K562 (cell line): ENCODE results near the gene TDRD10. TPM values are rescaled to one million over a fixed set of nuclear protein-coding genes. Genes with fewer than 3 reads are reported as not detected.

Experiments
- GATA2 ChIP-seq: sonication (generic); formaldehyde crosslinking; IDR thresholded peaks from 2 replicates; pipeline ENCODE4 v1.4.0; 2020; ENCODE audit warnings: mild to moderate bottlenecking, missing genetic modification reagents
- KDM4B ChIP-seq, 2 experiments: fragments of 450-650 bp in 1 of 2; sonication (generic) in 1 of 2; IDR thresholded peaks; 2 replicates each; pipeline ENCODE4 v1.6.1; 2016 to 2017; ENCODE audit warnings: borderline replicate concordance in 2 of 2, antibody characterized with exemption in 1 of 2, low read depth in 1 of 2, mild to moderate bottlenecking in 1 of 2
- KLF10 ChIP-seq: fragments of 250-450 bp; sonication (Bioruptor Pico); IDR thresholded peaks from 2 replicates; pipeline ENCODE4 v1.6.1; 2021; ENCODE audit warnings: matching md5 sums
- MYC ChIP-seq, 2 experiments: fragments of 250-450 bp in 1 of 2; sonication (Bioruptor Pico) in 1 of 2; IDR thresholded peaks; 2 replicates each; pipeline versions ENCODE4 v1.5.1 to v1.6.1; 2012 to 2021; ENCODE audit warnings: low read depth in 2 of 2, borderline replicate concordance in 1 of 2, improper control_type of control experiment in 1 of 2, low read length in 1 of 2, mild to moderate bottlenecking in 1 of 2, moderate library complexity in 1 of 2
- MYNN ChIP-seq, 2 experiments: sonication (generic); formaldehyde crosslinking in 1 of 2; IDR thresholded peaks; 2 replicates each; pipeline versions ENCODE4 v1.5.0 to v1.6.1; 2016 to 2020; ENCODE audit warnings: antibody characterized with exemption in 1 of 2, missing genetic modification reagents in 1 of 2
- POLR2AphosphoS2 ChIP-seq: IDR thresholded peaks from 2 replicates; pipeline ENCODE4 v1.6.1; 2012; ENCODE audit warnings: low read length, improper control_type of control experiment
- RUNX1 ChIP-seq: sonication (generic); IDR thresholded peaks from 2 replicates; pipeline ENCODE4 v1.6.1; 2016; ENCODE audit warnings: antibody characterized with exemption, low read depth
- ZNF217 ChIP-seq: sonication (generic); formaldehyde crosslinking; IDR thresholded peaks from 2 replicates; pipeline ENCODE4 v1.8.0; 2022; ENCODE audit warnings: mild to moderate bottlenecking, missing genetic modification reagents
- ZNF41 ChIP-seq: fragments of 250-450 bp; sonication (Bioruptor Pico); conservative IDR thresholded peaks from 2 replicates; pipeline ENCODE4 v1.4.0; 2020; ENCODE audit warnings: mild to moderate bottlenecking
- polyA plus RNA-seq, 8 experiments: library from polyadenylated mRNA; depleted of rRNA in 4 of 8; stranded (reverse) in 5 of 8; unstranded in 3 of 8; fragments of >200 nt; fragmentation: Nextera tagmentation in 2 of 8; fragmentation: Illumina TruSeq in 1 of 8; extraction: Ambion mirVana in 2 of 8; extraction: Trizol in 1 of 8; gene quantifications; 2 replicates each; pipeline versions ENCODE4 v1.2.1 to v1.2.3, GENCODE V29; 2011 to 2014; ENCODE audit warnings: inconsistent platforms in 1 of 8, missing spikeins in 1 of 8
- total RNA-seq, 7 experiments: library from RNA; depleted of rRNA in 6 of 7; stranded (reverse); fragments of >200 nt in 6 of 7; fragmentation: Illumina TruSeq in 2 of 7; extraction: Trizol in 2 of 7; gene quantifications; 2 replicates each; pipeline versions ENCODE4 v1.2.1 to v1.2.3, GENCODE V29; 2011 to 2021; ENCODE audit warnings: low replicate concordance in 1 of 7
- TF ChIP-seq, protein P1 (sequence below): fragments of 450-650 bp; formaldehyde crosslinking; IDR thresholded peaks from 2 replicates; pipeline ENCODE4 v1.4.0; 2022; ENCODE audit warnings: mild to moderate bottlenecking, moderate library complexity
- TF ChIP-seq, protein P2 (sequence below), 2 experiments: IDR thresholded peaks; 2 replicates each; pipeline ENCODE4 v1.6.1; 2012; ENCODE audit warnings: improper control_type of control experiment in 2 of 2, low read depth in 2 of 2, low read length in 2 of 2, borderline replicate concordance in 1 of 2
- TF ChIP-seq, protein P3 (sequence below), 2 experiments: IDR thresholded peaks in 1 of 2; conservative IDR thresholded peaks in 1 of 2; 2 replicates each; pipeline ENCODE4 v1.6.1; 2016; ENCODE audit warnings: low read depth in 2 of 2, mild to moderate bottlenecking in 1 of 2, missing compliant biosample characterization in 1 of 2, missing genetic modification characterization in 1 of 2, moderate library complexity in 1 of 2
- TF ChIP-seq, protein P4 (sequence below): fragments of 450-650 bp; formaldehyde crosslinking; IDR thresholded peaks from 2 replicates; pipeline ENCODE4 v1.4.0; 2022; ENCODE audit warnings: missing genetic modification characterization
- TF ChIP-seq, protein P5 (sequence below): fragments of 450-650 bp; IDR thresholded peaks from 2 replicates; pipeline ENCODE4 v1.6.1; 2016

TDRD10 gene
- total and polyA plus RNA-seq, 9 of the 15 experiments (the other 6 are each of a cell fraction or from before 2014, with no cell fraction given), result not detected

DNA sequence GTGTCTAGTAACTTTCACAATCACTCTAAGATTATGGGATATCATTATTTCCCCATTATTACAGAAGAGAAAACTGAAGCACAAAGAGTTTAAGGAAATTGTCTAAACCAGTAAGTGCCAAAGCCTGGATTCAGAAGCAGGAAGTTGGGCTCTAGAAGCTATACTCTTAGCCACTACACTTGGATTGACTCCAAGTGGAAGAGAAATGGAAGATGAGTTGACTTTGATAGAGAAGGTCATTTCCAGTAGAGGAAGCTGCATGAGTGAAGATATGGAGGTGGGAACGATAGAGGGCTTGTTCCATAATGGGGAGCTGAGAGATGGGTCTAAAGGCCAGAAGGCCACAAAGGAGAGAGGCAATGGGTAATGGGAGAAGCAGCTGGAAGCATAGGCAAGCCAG lies 11.7 kb upstream of the TDRD10 start (continued):
- TF ChIP-seq, protein P1, sequence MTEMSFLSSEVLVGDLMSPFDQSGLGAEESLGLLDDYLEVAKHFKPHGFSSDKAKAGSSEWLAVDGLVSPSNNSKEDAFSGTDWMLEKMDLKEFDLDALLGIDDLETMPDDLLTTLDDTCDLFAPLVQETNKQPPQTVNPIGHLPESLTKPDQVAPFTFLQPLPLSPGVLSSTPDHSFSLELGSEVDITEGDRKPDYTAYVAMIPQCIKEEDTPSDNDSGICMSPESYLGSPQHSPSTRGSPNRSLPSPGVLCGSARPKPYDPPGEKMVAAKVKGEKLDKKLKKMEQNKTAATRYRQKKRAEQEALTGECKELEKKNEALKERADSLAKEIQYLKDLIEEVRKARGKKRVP, result no peak
- TF ChIP-seq ZNF217 (CRISPR knock-in tag), result no peak
- TF ChIP-seq, protein P2, sequence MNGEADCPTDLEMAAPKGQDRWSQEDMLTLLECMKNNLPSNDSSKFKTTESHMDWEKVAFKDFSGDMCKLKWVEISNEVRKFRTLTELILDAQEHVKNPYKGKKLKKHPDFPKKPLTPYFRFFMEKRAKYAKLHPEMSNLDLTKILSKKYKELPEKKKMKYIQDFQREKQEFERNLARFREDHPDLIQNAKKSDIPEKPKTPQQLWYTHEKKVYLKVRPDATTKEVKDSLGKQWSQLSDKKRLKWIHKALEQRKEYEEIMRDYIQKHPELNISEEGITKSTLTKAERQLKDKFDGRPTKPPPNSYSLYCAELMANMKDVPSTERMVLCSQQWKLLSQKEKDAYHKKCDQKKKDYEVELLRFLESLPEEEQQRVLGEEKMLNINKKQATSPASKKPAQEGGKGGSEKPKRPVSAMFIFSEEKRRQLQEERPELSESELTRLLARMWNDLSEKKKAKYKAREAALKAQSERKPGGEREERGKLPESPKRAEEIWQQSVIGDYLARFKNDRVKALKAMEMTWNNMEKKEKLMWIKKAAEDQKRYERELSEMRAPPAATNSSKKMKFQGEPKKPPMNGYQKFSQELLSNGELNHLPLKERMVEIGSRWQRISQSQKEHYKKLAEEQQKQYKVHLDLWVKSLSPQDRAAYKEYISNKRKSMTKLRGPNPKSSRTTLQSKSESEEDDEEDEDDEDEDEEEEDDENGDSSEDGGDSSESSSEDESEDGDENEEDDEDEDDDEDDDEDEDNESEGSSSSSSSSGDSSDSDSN (IDR thresholded peaks at IDR 0.05; ENCODE audit: borderline replicate concordance in 1 of 2, low read depth in 2 of 2, low read length in 2 of 2), result no peak
- no peak for TF ChIP-seq KDM4B (IDR thresholded peaks at IDR 0.05; ENCODE audit: borderline replicate concordance in 2 of 2, low read depth in 1 of 2)
- no peak for TF ChIP-seq MYNN (IDR thresholded peaks at IDR 0.05)
- no peak for TF ChIP-seq MYNN (CRISPR knock-in tag; IDR thresholded peaks at IDR 0.05)
- TF ChIP-seq GATA2 (CRISPR knock-in tag), result no peak
- no peak for TF ChIP-seq ZNF41
- TF ChIP-seq KLF10 (CRISPR knock-in tag), result no peak
- TF ChIP-seq, protein P3, sequence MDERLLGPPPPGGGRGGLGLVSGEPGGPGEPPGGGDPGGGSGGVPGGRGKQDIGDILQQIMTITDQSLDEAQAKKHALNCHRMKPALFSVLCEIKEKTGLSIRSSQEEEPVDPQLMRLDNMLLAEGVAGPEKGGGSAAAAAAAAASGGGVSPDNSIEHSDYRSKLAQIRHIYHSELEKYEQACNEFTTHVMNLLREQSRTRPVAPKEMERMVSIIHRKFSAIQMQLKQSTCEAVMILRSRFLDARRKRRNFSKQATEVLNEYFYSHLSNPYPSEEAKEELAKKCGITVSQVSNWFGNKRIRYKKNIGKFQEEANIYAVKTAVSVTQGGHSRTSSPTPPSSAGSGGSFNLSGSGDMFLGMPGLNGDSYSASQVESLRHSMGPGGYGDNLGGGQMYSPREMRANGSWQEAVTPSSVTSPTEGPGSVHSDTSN (CRISPR knock-in tag; IDR thresholded peaks at IDR 0.05; ENCODE audit: low read depth), result no peak
- TF ChIP-seq, protein P3 (tag; conservative IDR thresholded peaks at IDR 0.05; ENCODE audit: low read depth), result peak; percentile 59
- no peak for TF ChIP-seq MYC (IDR thresholded peaks at IDR 0.05; ENCODE audit: low read depth, low read length)
- no peak for TF ChIP-seq MYC (CRISPR knock-in tag; IDR thresholded peaks at IDR 0.05; ENCODE audit: borderline replicate concordance, low read depth)
- TF ChIP-seq POLR2AphosphoS2, result no peak
- TF ChIP-seq RUNX1, result no peak
- TF ChIP-seq, protein P4, sequence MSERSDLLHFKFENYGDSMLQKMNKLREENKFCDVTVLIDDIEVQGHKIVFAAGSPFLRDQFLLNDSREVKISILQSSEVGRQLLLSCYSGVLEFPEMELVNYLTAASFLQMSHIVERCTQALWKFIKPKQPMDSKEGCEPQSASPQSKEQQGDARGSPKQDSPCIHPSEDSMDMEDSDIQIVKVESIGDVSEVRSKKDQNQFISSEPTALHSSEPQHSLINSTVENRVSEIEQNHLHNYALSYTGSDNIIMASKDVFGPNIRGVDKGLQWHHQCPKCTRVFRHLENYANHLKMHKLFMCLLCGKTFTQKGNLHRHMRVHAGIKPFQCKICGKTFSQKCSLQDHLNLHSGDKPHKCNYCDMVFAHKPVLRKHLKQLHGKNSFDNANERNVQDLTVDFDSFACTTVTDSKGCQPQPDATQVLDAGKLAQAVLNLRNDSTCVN, result no peak
- TF ChIP-seq, protein P5, sequence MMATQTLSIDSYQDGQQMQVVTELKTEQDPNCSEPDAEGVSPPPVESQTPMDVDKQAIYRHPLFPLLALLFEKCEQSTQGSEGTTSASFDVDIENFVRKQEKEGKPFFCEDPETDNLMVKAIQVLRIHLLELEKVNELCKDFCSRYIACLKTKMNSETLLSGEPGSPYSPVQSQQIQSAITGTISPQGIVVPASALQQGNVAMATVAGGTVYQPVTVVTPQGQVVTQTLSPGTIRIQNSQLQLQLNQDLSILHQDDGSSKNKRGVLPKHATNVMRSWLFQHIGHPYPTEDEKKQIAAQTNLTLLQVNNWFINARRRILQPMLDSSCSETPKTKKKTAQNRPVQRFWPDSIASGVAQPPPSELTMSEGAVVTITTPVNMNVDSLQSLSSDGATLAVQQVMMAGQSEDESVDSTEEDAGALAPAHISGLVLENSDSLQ, result peak; percentile 25; the same call in 1 of the 2 replicates
